H1 (cell line): Measurements from ENCODE around the gene XAB2. TPM values are rescaled to one million over a fixed set of nuclear protein-coding genes. Genes with fewer than 3 reads are reported as not detected.
A peak's percentile ranks its signal among the peaks of the same experiment; 100 is the strongest.

Experiments used
- CTCF ChIA-PET: fragments of 300-600 bp; sonication (Branson Sonifier 250); formaldehyde crosslinking; loops from one replicate; lab custom pipeline; 2021; ENCODE audit not compliant: partially characterized antibody; lab: Charles Lee
- POLR2A ChIA-PET: fragments of 300-600 bp; sonication (Branson Sonifier 250); formaldehyde crosslinking; loops from one replicate; lab custom pipeline; 2021; ENCODE audit warnings: inconsistent platforms; ENCODE audit not compliant: partially characterized antibody; lab: Charles Lee
- DNase-seq, 2 experiments: peaks; one replicate each; pipeline versions ENCODE4 v3.0.0 to v3.0.0-alpha.2; 2010 to 2022; ENCODE audit warnings: low spot score in 2 of 2, low read depth in 1 of 2, mixed read lengths in 1 of 2
- FAIRE-seq: peaks from 2 replicates; lab custom pipeline; 2011; peaks lifted over from hg19 to GRCh38; lab: Jason Lieb, UNC
- H2AFZ ChIP-seq: 2 replicates; pipeline ENCODE4 v1.8.1; 2012; ENCODE audit warnings: low read length, inconsistent platforms
- H2AK5ac ChIP-seq: 2 replicates; pipeline ENCODE4 v1.6.1; 2013; ENCODE audit warnings: low read depth, low read length
- H2BK120ac ChIP-seq: replicated peaks from 2 replicates; pipeline ENCODE3; 2013; ENCODE audit warnings: low read depth, low read length, inconsistent platforms
- H2BK12ac ChIP-seq: 2 replicates; pipeline ENCODE4 v1.6.1; 2013; ENCODE audit warnings: low read depth, low read length
- H2BK15ac ChIP-seq: 2 replicates; pipeline ENCODE4 v1.6.1; 2013; ENCODE audit warnings: low read length
- H2BK20ac ChIP-seq: 2 replicates; pipeline ENCODE4 v1.6.1; 2013; ENCODE audit warnings: low read length
- H2BK5ac ChIP-seq: 2 replicates; pipeline ENCODE4 v1.6.1; 2013; ENCODE audit warnings: low read depth, low read length
- H3K14ac ChIP-seq: 2 replicates; pipeline ENCODE4 v1.6.1; 2013; ENCODE audit warnings: inconsistent platforms; ENCODE audit not compliant: insufficient read length
- H3K18ac ChIP-seq: 2 replicates; pipeline ENCODE4 v1.6.1; 2013; ENCODE audit warnings: low read length; ENCODE audit errors: extremely low read depth
- H3K23ac ChIP-seq: 2 replicates; pipeline ENCODE4 v1.6.1; 2013; ENCODE audit warnings: inconsistent platforms; ENCODE audit not compliant: insufficient read length
- H3K23me2 ChIP-seq: 2 replicates; pipeline ENCODE4 v1.6.1; 2013; ENCODE audit warnings: low read depth, low read length
- H3K27ac ChIP-seq: 2 replicates; pipeline ENCODE4 v1.6.1; 2011; ENCODE audit warnings: low read depth, low read length, inconsistent platforms
- H3K27me3 ChIP-seq, 4 experiments: replicated peaks in 1 of 4; 1 replicate in 1 of 4; 2 replicates in 3 of 4; pipeline versions ENCODE4 v1.6.1 to v1.8.1; 2011 to 2013; ENCODE audit warnings: low read length in 3 of 4, mild to moderate bottlenecking in 3 of 4, inconsistent platforms in 2 of 4, mixed read lengths in 2 of 4, moderate library complexity in 1 of 4; ENCODE audit not compliant: control insufficient read depth in 3 of 4, insufficient read depth in 3 of 4; ENCODE audit errors: extremely low read depth in 1 of 4
- H3K36me3 ChIP-seq, 4 experiments: 2 replicates each; pipeline versions ENCODE4 v1.6.1 to v1.8.1; 2011 to 2013; ENCODE audit warnings: mild to moderate bottlenecking in 4 of 4, low read length in 3 of 4, moderate library complexity in 2 of 4, control low read depth in 1 of 4, inconsistent platforms in 1 of 4; ENCODE audit not compliant: insufficient read depth in 4 of 4, control insufficient read depth in 2 of 4
- H3K4ac ChIP-seq: replicated peaks from 2 replicates; pipeline ENCODE3; 2013; ENCODE audit warnings: low read length, low read depth, mixed read lengths, inconsistent platforms; ENCODE audit not compliant: insufficient read length
- H3K4me1 ChIP-seq, 4 experiments: replicated peaks in 1 of 4; 1 replicate in 1 of 4; 2 replicates in 3 of 4; pipeline versions ENCODE4 v1.6.1 to v1.8.1; 2011 to 2013; ENCODE audit warnings: low read length in 3 of 4, inconsistent platforms in 2 of 4, mixed read lengths in 1 of 4; ENCODE audit not compliant: insufficient read depth in 4 of 4, control insufficient read depth in 3 of 4
- H3K4me2 ChIP-seq, 2 experiments: 2 replicates each; pipeline versions ENCODE4 v1.6.1 to v1.8.1; 2011 to 2013; ENCODE audit warnings: low read depth in 2 of 2, low read length in 2 of 2, control low read depth in 1 of 2, inconsistent platforms in 1 of 2, mild to moderate bottlenecking in 1 of 2; ENCODE audit not compliant: insufficient read depth in 1 of 2
- H3K4me3 ChIP-seq, 4 experiments: fragments of 200-600, 300-600 bp in 1 of 4; sonication (generic), shearing (Covaris generic), sonication (Bioruptor Twin) in 1 of 4; 2 replicates each; pipeline versions ENCODE4 v1.5.1 to v1.8.1; 2011 to 2016; ENCODE audit warnings: low read length in 4 of 4, low read depth in 3 of 4, control low read depth in 2 of 4, inconsistent platforms in 2 of 4, mild to moderate bottlenecking in 2 of 4, mixed read lengths in 1 of 4, moderate library complexity in 1 of 4; ENCODE audit not compliant: insufficient read depth in 2 of 4; ENCODE audit errors: extremely low read depth in 1 of 4
- H3K56ac ChIP-seq: replicated peaks from 2 replicates; pipeline ENCODE3; 2013; ENCODE audit warnings: low read depth, mild to moderate bottlenecking, mixed read lengths, low read length, inconsistent platforms; ENCODE audit not compliant: insufficient read length
- H3K79me1 ChIP-seq: 2 replicates; pipeline ENCODE4 v1.6.1; 2013; ENCODE audit warnings: low read depth, low read length, control low read depth
- H3K79me2 ChIP-seq, 2 experiments: 2 replicates each; pipeline versions ENCODE4 v1.6.1 to v1.8.1; 2012 to 2013; ENCODE audit warnings: low read length in 2 of 2, mild to moderate bottlenecking in 2 of 2, inconsistent platforms in 1 of 2; ENCODE audit not compliant: insufficient read depth in 2 of 2, control insufficient read depth in 1 of 2
- H3K9ac ChIP-seq, 4 experiments: replicated peaks in 1 of 4; 1 replicate in 1 of 4; 2 replicates in 3 of 4; pipeline versions ENCODE4 v1.6.1 to v1.8.1; 2011 to 2013; ENCODE audit warnings: low read depth in 3 of 4, low read length in 3 of 4, control low read depth in 2 of 4, mild to moderate bottlenecking in 2 of 4, moderate library complexity in 2 of 4, inconsistent platforms in 1 of 4; ENCODE audit errors: extremely low read depth in 1 of 4
- H3K9me3 ChIP-seq, 2 experiments: 2 replicates each; pipeline versions ENCODE4 v1.6.1 to v1.8.1; 2012 to 2013; ENCODE audit warnings: mild to moderate bottlenecking in 2 of 2, moderate library complexity in 2 of 2, control low read depth in 1 of 2, inconsistent platforms in 1 of 2, low read depth in 1 of 2, low read length in 1 of 2, mixed read lengths in 1 of 2; ENCODE audit not compliant: insufficient read depth in 2 of 2
- H4K20me1 ChIP-seq, 2 experiments: replicated peaks in 1 of 2; 2 replicates each; pipeline versions ENCODE3 to v1.8.1; 2011 to 2013; ENCODE audit warnings: inconsistent platforms in 2 of 2, low read length in 2 of 2, mild to moderate bottlenecking in 1 of 2; ENCODE audit not compliant: insufficient read depth in 2 of 2, control insufficient read depth in 1 of 2
- H4K5ac ChIP-seq: 2 replicates; pipeline ENCODE4 v1.6.1; 2013; ENCODE audit warnings: low read length, low read depth, mixed read lengths, inconsistent platforms; ENCODE audit not compliant: insufficient read length
- H4K8ac ChIP-seq: 2 replicates; pipeline ENCODE4 v1.8.0; 2013; ENCODE audit warnings: mild to moderate bottlenecking, moderate library complexity, low read length, inconsistent platforms; ENCODE audit not compliant: insufficient read depth; ENCODE audit errors: extremely low read depth
- H4K91ac ChIP-seq: replicated peaks from 2 replicates; pipeline ENCODE3; 2013; ENCODE audit warnings: low read length, mixed read lengths, inconsistent platforms; ENCODE audit not compliant: insufficient read length
- ASH2L ChIP-seq: fragments of 200-600, 300-600 bp; sonication (generic); IDR thresholded peaks from one replicate; pipeline ENCODE4 v1.7.1; 2017; ENCODE audit warnings: low read length
- JUND ChIP-seq: IDR thresholded peaks from 2 replicates; pipeline ENCODE4 v1.6.1; 2011; ENCODE audit warnings: mild to moderate bottlenecking, improper control_type of control experiment, low read length
- POU5F1 ChIP-seq: IDR thresholded peaks from 2 replicates; pipeline ENCODE4 v1.6.1; 2011; ENCODE audit warnings: low read depth, mild to moderate bottlenecking, low read length, moderate library complexity
- SP1 ChIP-seq: IDR thresholded peaks from 2 replicates; pipeline ENCODE4 v1.6.1; 2011; ENCODE audit warnings: low read depth, low read length
- SP4 ChIP-seq: IDR thresholded peaks from 2 replicates; pipeline ENCODE4 v1.6.1; 2012; ENCODE audit warnings: low read length, inconsistent platforms
- SUZ12 ChIP-seq: fragments of 200-600 bp; sonication (generic); IDR thresholded peaks from 2 replicates; pipeline ENCODE4 v1.6.1; 2012; ENCODE audit warnings: mild to moderate bottlenecking, inconsistent platforms, low read length, moderate library complexity, mixed read lengths
- TCF12 ChIP-seq: IDR thresholded peaks from 2 replicates; pipeline ENCODE4 v1.6.1; 2011; ENCODE audit warnings: low read depth, mild to moderate bottlenecking, low read length
- YY1 ChIP-seq: IDR thresholded peaks from 2 replicates; pipeline ENCODE4 v1.6.1; 2011; ENCODE audit warnings: low read depth, mild to moderate bottlenecking, low read length
- WGBS, 2 experiments: shearing (Covaris generic) in 1 of 2; methylation state at CpG; one replicate each; pipeline versions ENCODE4 v1.1.6 to v1.1.7; 2013 to 2015; ENCODE audit warnings: low lambda C conversion rate in 2 of 2, mixed read lengths in 2 of 2, inconsistent platforms in 1 of 2, low coverage in 1 of 2, missing lambda C conversion rate in 1 of 2; ENCODE audit not compliant: insufficient replicate concordance in 2 of 2, insufficient coverage in 1 of 2, insufficient read length in 1 of 2; ENCODE audit errors: extremely low coverage in 1 of 2, missing lambda C conversion rate in 1 of 2; 5-methylcytosine and 5-hydroxymethylcytosine counted together
- polyA plus RNA-seq, 7 experiments: library from polyadenylated mRNA; depleted of rRNA in 3 of 7; stranded (reverse) in 5 of 7; unstranded in 2 of 7; fragments of >200 nt in 5 of 7; fragments of 200-250 nt in 2 of 7; gene quantifications; 1 replicate in 5 of 7; 2 replicates in 1 of 7; 4 replicates in 1 of 7; pipeline versions ENCODE4 v1.2.1 to v1.2.3, GENCODE V29; 2011 to 2013; ENCODE audit warnings: missing spikeins in 2 of 7, mixed read lengths in 2 of 7
- total RNA-seq: library from RNA; stranded (reverse); fragmentation: NEBNext Ultra II Directional; extraction: Animal tissue kit (Norgen Biotek cat#: 25700); gene quantifications from 2 replicates; pipeline ENCODE4 v1.2.1, GENCODE V29; 2021

Gene XAB2
- total and polyA plus RNA-seq, 2 of the 8 experiments (the other 6 are each of a cell fraction or from before 2014, with no cell fraction given): 48.2 to 49.4 TPM

DNA sequence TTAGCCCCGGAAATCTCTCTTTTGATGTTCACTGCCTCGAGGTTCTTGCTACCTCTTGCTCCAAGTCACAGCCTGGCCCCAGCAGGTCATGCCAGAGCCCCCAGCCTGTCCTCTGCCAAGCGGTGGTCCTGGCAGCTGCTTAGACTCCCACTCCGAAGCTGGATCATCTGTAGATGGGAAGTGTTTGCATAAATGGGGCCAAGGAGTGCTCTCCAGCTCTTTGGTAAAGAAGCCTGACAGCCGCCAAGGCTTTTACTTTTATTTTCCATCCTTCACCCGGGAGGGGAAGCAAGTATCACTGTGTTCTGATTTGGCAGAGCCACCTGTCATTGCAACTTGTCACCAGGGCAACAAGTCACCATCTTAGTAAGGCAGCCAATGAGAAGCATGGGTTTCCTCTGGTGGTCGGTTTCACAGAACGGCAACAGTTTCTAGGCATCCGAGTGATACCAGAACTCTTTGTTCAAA is 28.9 kb upstream of the XAB2 start:
- DNase-seq: no peak
- Histone ChIP-seq H3K4me2 (no peak overlapping the region), H3K14ac (no peak overlapping the region), H3K4me1 (no peaks in the 10 kb centered on the region), H4K5ac (no peak overlapping the region), H2BK15ac (no peak overlapping the region), H2BK120ac (no peak overlapping the region), H2AK5ac (no peak overlapping the region), H4K91ac (no peak overlapping the region), H3K23ac (no peak overlapping the region), H2BK12ac (no peak overlapping the region), H4K8ac (no peak overlapping the region; the same call in 1 of the 2 replicates), H3K27me3 (peaks cover 0 to 4% (median 0%) of the 10 kb centered on the region in 4 experiments; a peak in 2 of 7 replicates), H4K20me1 (no peaks in the 10 kb centered on the region), H2BK5ac (no peak overlapping the region), H3K23me2 (no peaks in the 10 kb centered on the region), H3K79me2 (no peaks in the 10 kb centered on the region), H3K18ac (no peak overlapping the region), H2AFZ (no peak overlapping the region), H3K9ac (no peak overlapping the region), H3K4me3 (no peak overlapping the region), H3K9me3 (no peaks in the 10 kb centered on the region), H3K36me3 (no peaks in the 10 kb centered on the region), H3K56ac (no peak overlapping the region), H3K27ac (no peak overlapping the region), H3K79me1 (no peaks in the 10 kb centered on the region), H2BK20ac (no peak overlapping the region), H3K4ac (no peak overlapping the region)
- 78% methylated on average over 9 of the region's 9 CpGs; no CpG with 5 or more reads in 1 of the 2 experiments for WGBS, 2 experiments
- ChIA-PET CTCF (interaction anchor here (1.1 to 1.9 kb wide), 4 partner anchors 17 to 141 kb away, joined by 3 to 7 read pairs (median 4); partner anchors contain the start of gene PCP2), POLR2A (no interaction called here)
- no peak for FAIRE-seq
- no peak for TF ChIP-seq TCF12
- 0 out of 2 replicates have a peak, but pooled peaks have one; percentile 49 for TF ChIP-seq SP1
- no peak for TF ChIP-seq SP4
- no peak for TF ChIP-seq YY1
- TF ChIP-seq SUZ12: no peak
- TF ChIP-seq JUND: no peak
- no peak for TF ChIP-seq ASH2L
- no peak for TF ChIP-seq POU5F1
